Heart left ventricle (tissue), 16 donors: Measurements from ENCODE around the gene MGAT5. TPM values are rescaled to one million over a fixed set of nuclear protein-coding genes. Genes with fewer than 3 reads are reported as not detected.

ENCODE experiments used
- ATAC-seq, 4 donors: fragments of 200-7000 bp; cut with Tn5 transposase; one replicate each; pipeline ENCODE4 v1.9.1; 2020 to 2022; ENCODE audit warnings: moderate library complexity in 4 of 4, mild to moderate bottlenecking in 3 of 4, moderate number of reproducible peaks in 1 of 4
- DNase-seq, 5 donors: peaks; one replicate each; pipeline ENCODE4 v3.0.0-alpha.2; 2020
- H3K27ac ChIP-seq, 12 donors: fragments of 200-600 bp; sonication (generic) in 4 of 12; one replicate each; pipeline versions ENCODE4 v1.5.0 to v1.8.0; 2016 to 2022; ENCODE audit warnings: mild to moderate bottlenecking in 2 of 12
- H3K27me3 ChIP-seq, 9 donors: fragments of 200-600 bp; sonication (generic) in 2 of 9; one replicate each; pipeline versions ENCODE4 v1.5.1 to v1.8.0; 2016 to 2022; ENCODE audit warnings: mild to moderate bottlenecking in 3 of 9
- H3K36me3 ChIP-seq, 9 donors: fragments of 200-600 bp; sonication (generic) in 2 of 9; one replicate each; pipeline versions ENCODE4 v1.5.0 to v1.8.0; 2018 to 2022; ENCODE audit warnings: mild to moderate bottlenecking in 2 of 9
- H3K4me1 ChIP-seq, 12 donors: fragments of 200-600 bp; sonication (generic) in 4 of 12; one replicate each; pipeline versions ENCODE4 v1.5.0 to v1.8.0; 2016 to 2022; ENCODE audit warnings: mild to moderate bottlenecking in 3 of 12
- H3K4me3 ChIP-seq, 12 donors: fragments of 200-600 bp; sonication (generic) in 4 of 12; one replicate each; pipeline versions ENCODE4 v1.5.0 to v1.8.0; 2017 to 2022; ENCODE audit warnings: mild to moderate bottlenecking in 9 of 12, moderate library complexity in 4 of 12
- H3K9me3 ChIP-seq, 12 donors: fragments of 200-600 bp; sonication (generic) in 4 of 12; one replicate each; pipeline versions ENCODE4 v1.5.0 to v1.8.0; 2016 to 2022; ENCODE audit warnings: mild to moderate bottlenecking in 1 of 12
- POLR2A ChIP-seq, 2 donors: fragments of 450-650 bp; IDR thresholded peaks; one replicate each; pipeline ENCODE4 v1.6.1; 2017; ENCODE audit warnings: antibody characterized with exemption in 2 of 2, mild to moderate bottlenecking in 2 of 2, moderate library complexity in 2 of 2
- WGBS, 4 donors: extraction: QIAGEN DNeasy Blood & Tissue Kit in 2 of 4; methylation state at CpG; one replicate each; pipeline versions ENCODE4 v1.1.5 to v1.1.7; 2013 to 2018; 5-methylcytosine and 5-hydroxymethylcytosine counted together
- intact Hi-C, 10 donors: fragments of 100-400 bp; cut with DNase I; formaldehyde crosslinking; loops; one replicate each; pipeline versions ENCODE4 v1.11.1 to v1.14.2; 2022
- polyA plus RNA-seq, 2 donors: library from polyadenylated mRNA; stranded (reverse); fragments of 200-250 nt; gene quantifications; one replicate each; pipeline ENCODE4 v1.2.3, GENCODE V29; 2013
- total RNA-seq, 9 donors: library from RNA; depleted of rRNA in 2 of 9; stranded (reverse); fragments of >200 nt in 2 of 9; fragmentation: NEBNext Ultra II Directional in 3 of 9; extraction: Animal tissue kit (Norgen Biotek cat#: 25700) in 3 of 9; gene quantifications; one replicate each; pipeline versions ENCODE4 v1.1.0 to v1.2.4, GENCODE V29; 2016 to 2023
- TF ChIP-seq, protein P1 (sequence below), 12 donors: fragments of 200-600 bp; sonication (generic) in 4 of 12; IDR thresholded peaks; one replicate each; pipeline versions ENCODE4 v1.5.0 to v1.8.0; 2018 to 2022; ENCODE audit warnings: antibody characterized with exemption in 12 of 12, mild to moderate bottlenecking in 5 of 12
- donor health status: ischemic (EF 13 %, LVEDD 7.1; RV severe dilation, severe dysfunction).
- donor health status: healthy with polysubstance abuse.
- donor health status: DM: no; HTN: yes; CAD: no.
- donor health status: DM: no; HTN: no; CAD: no.
- donor health status: ischemic (EF 25% LVEDD 6.9; RV normal size, moderate dysfunction).
- donor health status: ischemic (EF 25% LVEDD 5.7; RV mildly dilated, moderate dysfunction).
- donor health status: healthy.
- donor health status: DM: yes; HTN: yes; CAD: no.
- donor health status: ischemic (EF 35%, LVEDD 5.7; RV mildly dilated, moderate dysfunction).
- donor health status: nonischemic (EF 11% LVEDD 7.7; RV severe dilation, severe dysfunction).
- donor health status: DM: yes; HTN: yes; CAD: no.
- donor health status: PGD.
- donor health status: ischemic (EF 29% LVEDD 5.4; RV normal size, mild dysfunction).
- donor health status: nonischemic (EF 23%, LVEDD 6.1; RV moderate dilation, normal function).

The MGAT5 gene
- total and polyA plus RNA-seq, 11 donors = 9.7 to 116 (median 79.3) TPM

DNA sequence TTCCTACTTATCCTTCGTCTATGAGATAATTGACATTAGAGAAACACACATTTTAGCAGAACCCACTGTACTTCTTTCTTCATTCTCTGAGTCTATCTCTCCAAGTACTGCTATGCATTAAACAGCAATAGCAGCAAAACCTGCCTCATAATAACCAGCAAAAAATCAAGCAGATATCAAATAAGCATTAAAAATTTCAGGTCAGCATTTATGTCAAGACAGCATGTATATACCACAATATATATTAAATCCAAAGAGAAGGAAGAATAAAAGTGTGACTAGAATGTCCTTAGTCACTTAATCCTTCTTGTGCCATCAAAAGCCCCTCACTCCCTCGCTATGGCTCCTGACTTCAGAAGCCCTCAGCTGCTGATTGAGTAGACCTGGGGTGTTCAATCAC is 131.3 kb downstream of the MGAT5 start:
- peaks cover 0 to 11% (median 0%) of the 10 kb centered on the region in 9 donors for H3K36me3 ChIP-seq
- 78 to 92% (median 89%) methylated on average over 2 of the region's 2 CpGs for WGBS, 4 donors
- ATAC-seq (no peak), DNase-seq (no peak)
- no peaks in the 10 kb centered on the region for H3K27me3 ChIP-seq
- intact Hi-C loops = no loop called here
- no peak overlapping the region for H3K4me3 ChIP-seq
- peaks cover 0 to 3% (median 0%) of the 10 kb centered on the region in 12 donors for H3K4me1 ChIP-seq
- TF ChIP-seq, protein P1, sequence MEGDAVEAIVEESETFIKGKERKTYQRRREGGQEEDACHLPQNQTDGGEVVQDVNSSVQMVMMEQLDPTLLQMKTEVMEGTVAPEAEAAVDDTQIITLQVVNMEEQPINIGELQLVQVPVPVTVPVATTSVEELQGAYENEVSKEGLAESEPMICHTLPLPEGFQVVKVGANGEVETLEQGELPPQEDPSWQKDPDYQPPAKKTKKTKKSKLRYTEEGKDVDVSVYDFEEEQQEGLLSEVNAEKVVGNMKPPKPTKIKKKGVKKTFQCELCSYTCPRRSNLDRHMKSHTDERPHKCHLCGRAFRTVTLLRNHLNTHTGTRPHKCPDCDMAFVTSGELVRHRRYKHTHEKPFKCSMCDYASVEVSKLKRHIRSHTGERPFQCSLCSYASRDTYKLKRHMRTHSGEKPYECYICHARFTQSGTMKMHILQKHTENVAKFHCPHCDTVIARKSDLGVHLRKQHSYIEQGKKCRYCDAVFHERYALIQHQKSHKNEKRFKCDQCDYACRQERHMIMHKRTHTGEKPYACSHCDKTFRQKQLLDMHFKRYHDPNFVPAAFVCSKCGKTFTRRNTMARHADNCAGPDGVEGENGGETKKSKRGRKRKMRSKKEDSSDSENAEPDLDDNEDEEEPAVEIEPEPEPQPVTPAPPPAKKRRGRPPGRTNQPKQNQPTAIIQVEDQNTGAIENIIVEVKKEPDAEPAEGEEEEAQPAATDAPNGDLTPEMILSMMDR (IDR thresholded peaks at IDR 0.05) = no peak
- TF ChIP-seq POLR2A (IDR thresholded peaks at IDR 0.05) = no peak
- H3K27ac ChIP-seq = no peak overlapping the region
- H3K9me3 ChIP-seq = no peaks in the 10 kb centered on the region

DNA sequence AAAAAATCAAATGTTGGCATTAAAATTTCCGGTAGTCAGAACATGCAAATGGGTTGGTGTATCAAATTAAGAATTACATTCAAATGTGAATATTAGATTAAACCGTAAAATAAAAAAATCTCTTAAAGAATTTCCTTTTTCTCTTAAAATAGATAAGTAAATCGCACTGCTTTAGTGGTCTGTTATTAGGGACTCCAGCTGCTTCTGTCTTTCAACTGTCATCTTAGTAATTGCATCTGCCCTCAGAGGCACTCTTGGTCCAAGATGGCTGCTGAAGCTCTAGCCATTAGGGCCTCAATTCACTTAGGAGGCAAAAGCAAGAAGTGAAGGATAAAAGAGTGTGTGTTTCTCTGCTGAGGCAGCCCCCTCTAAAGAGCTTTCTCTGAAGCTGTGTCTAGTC is 132.4 kb downstream of the MGAT5 start:
- Histone ChIP-seq H3K4me1 (peaks cover 0 to 5% (median 0%) of the 10 kb centered on the region in 12 donors), H3K36me3 (peaks cover 0 to 11% (median 0%) of the 10 kb centered on the region in 9 donors), H3K9me3 (no peaks in the 10 kb centered on the region), H3K4me3 (no peak overlapping the region), H3K27me3 (no peaks in the 10 kb centered on the region), H3K27ac (no peak overlapping the region)
- DNase-seq (no peak), ATAC-seq (no peak)
- TF ChIP-seq, protein P1 (IDR thresholded peaks at IDR 0.05) = no peak
- no peak for TF ChIP-seq POLR2A (IDR thresholded peaks at IDR 0.05)
- 96 to 98% (median 97%) methylated on average over 3 of the region's 3 CpGs for WGBS, 4 donors
- intact Hi-C loops = no loop called here

DNA sequence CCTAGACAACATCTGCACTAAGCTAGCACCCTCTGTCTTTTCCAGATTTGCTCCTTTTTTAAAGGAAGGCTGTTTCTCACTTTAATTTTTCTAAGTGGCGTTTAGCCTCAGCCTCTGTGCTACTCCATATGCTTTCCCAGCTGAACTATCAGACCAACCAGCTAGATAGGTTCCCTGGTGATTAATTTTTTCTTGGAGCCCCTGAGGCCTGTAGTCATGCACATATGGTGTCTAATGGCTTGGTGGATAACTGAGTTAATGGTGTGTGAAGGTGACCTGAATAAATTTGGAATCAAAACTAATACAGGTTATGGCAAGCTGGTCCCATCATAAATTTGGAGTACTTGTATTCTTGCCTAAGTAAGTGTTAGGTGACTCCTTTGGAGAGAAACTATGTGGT is 135.5 kb downstream of the MGAT5 start:
- Histone ChIP-seq H3K36me3 (peaks cover 0 to 8% (median 0%) of the 10 kb centered on the region in 9 donors), H3K27ac (no peak overlapping the region), H3K4me3 (no peak overlapping the region), H3K4me1 (peaks cover 0 to 22% (median 4%) of the 10 kb centered on the region in 12 donors), H3K27me3 (no peaks in the 10 kb centered on the region), H3K9me3 (no peaks in the 10 kb centered on the region)
- DNase-seq (no peak), ATAC-seq (no peak)
- WGBS, 4 donors = 93 to 99% (median 96%) methylated on average over 1 of the region's 1 CpG
- TF ChIP-seq, protein P1 (IDR thresholded peaks at IDR 0.05) = no peak
- TF ChIP-seq POLR2A (IDR thresholded peaks at IDR 0.05) = no peak
- intact Hi-C loops = no loop called here

DNA sequence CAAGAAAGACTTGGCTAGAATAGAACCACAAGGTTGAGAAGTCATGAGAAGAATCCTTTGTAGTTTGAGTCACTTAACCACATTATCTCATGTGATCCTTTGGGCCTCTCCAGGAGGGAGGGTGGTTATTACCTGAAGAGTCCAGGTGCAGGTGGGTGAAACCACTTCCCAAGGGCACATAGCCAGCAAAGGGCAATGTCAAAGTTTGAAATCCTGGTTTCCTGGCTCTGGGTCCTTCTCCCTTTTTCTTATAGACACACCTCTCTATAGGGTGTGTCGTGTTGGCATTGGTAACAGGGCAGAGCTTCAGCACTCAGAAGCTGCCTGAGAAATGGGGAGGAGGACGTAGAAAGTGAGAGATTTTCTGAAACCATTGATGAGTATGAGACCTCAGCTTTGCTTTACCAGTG is 137.9 kb downstream of the MGAT5 start:
- Histone ChIP-seq H3K4me1 (peaks cover 0 to 28% (median 4%) of the 10 kb centered on the region in 12 donors), H3K4me3 (no peak overlapping the region), H3K27me3 (no peaks in the 10 kb centered on the region), H3K27ac (no peak overlapping the region), H3K9me3 (no peaks in the 10 kb centered on the region), H3K36me3 (peaks cover 0 to 8% (median 0%) of the 10 kb centered on the region in 9 donors)
- TF ChIP-seq, protein P1 (IDR thresholded peaks at IDR 0.05) = no peak
- TF ChIP-seq POLR2A (IDR thresholded peaks at IDR 0.05) = no peak
- DNase-seq (no peak), ATAC-seq (no peak)
- intact Hi-C loops = no loop called here
- WGBS, 4 donors = 87 to 98% (median 91%) methylated on average over 2 of the region's 2 CpGs
